HG03135 (cell line): ENCODE measurements around the gene B4GALT1.

Source experiments
- ATAC-seq: cut with Tn5 transposase; IDR thresholded peaks from one replicate; pipeline ENCODE4 v1.9.1; 2021; ENCODE audit warnings: mild to moderate bottlenecking, moderate library complexity; ENCODE audit not compliant: unreplicated experiment

Gene B4GALT1

GRCh38 chr9:33167084-33167971, at the start of gene B4GALT1:
B4GALT1 (minus strand) TSS chr9:33167336; CDS start chr9:33167169, 167 bp downstream.
- peak; percentile 47 for ATAC-seq

- ATAC-seq: no peak
Observed at GRCh38 chr9:33211695-33212393, 44.7 kb upstream of the B4GALT1 start.

DNA sequence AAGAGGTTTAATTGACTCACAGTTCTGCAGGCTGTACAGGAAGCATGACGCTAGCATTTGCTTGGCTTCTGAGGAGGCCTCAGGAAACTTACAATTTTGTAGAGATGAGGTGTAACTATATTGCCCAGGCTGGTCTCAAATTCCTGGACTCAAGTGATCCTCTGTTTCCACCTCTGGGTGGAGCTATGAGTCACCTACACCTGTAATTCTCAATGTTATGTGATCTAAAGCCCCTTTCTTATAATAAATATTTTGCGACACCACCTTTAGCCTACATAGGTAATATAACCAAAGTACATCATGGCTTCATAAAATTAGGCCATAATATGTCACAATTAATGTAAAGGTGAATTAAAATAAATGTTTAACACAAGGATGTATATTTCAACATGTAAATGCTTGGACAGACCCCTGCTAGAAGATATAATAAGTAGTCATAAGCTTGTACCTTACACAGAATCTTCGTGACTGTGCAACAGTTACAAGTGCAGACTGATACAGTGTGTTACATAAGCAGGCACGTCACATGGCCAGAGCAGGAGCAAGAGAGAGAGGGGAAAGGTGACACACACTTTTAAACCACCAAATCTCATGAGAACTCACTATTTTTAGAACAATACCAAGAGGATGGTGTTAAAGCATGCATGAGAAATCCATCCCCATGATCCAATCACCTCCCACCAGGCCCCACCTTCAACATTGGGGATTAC, 43.0 kb upstream of the B4GALT1 start:
- ATAC-seq: no peak

- no peak for ATAC-seq
Observed at GRCh38 chr9:33209394-33209793, 42.3 kb upstream of the B4GALT1 start.

GRCh38 chr9:33202552-33203201, 35.5 kb upstream of the B4GALT1 start:
- peak; percentile 98 for ATAC-seq

GRCh38 chr9:33202018-33202417, 34.9 kb upstream of the B4GALT1 start:
- ATAC-seq: peak; percentile 40

DNA sequence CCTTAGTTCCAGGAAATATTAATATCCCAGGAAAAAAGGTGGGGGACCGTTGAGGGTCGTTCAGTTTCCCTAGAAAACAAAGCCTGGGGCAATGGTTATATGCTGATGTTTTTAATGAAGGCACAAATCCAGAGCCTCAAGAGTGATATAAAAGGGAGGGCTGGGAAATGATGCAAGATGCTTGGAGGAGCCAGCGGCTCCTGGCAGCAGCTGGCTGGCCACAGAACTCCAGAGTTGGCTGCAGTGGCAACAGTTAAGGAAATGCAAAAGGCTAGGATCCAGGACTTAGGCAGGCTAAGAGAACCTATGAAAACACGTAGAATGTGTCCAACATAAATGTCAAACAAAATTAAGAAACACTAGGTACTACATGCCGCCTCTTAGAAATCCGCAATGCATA, 31.0 kb upstream of the B4GALT1 start:
- no peak for ATAC-seq

DNA sequence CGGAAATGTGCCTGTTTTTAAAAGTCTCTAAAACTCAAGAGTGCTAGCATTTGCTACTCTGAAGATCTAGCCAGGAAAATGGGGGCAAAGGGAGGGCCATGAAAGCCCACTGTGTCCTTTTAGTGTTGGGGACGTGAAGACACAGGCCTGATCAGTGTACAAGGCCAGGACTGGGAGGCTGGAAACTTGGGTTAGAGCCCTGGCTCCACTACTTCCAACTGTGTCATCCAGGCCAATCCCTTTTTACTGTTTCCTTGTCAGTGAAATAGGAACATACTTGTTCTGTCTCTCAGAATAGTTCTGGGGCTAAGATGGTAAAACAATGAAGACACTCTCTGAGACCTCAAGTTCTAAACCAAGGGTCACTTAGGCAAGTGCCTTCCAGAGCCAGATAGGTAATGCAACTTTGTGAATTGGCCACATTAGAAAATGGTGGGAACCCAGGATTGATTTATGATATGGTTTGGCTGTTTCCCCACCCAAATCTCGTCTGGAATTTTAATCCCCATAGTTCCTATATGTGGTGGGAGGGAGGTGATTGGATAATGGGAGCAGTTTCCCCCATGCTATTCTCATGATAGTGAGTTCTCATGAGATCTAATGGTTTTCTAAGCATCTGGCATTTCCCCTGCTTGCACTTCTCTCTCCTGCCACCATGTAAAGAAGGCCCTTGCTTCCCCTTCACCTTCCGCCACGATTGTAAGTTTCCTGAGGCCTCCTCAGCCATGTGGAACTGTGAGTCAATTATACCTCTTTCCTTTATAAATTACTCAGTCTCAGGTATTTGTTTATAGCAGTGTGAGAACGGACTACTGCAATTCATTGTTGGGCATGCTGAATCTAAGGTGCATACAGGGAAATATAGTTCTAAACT, 30.4 kb upstream of the B4GALT1 start:
- no peak for ATAC-seq

DNA sequence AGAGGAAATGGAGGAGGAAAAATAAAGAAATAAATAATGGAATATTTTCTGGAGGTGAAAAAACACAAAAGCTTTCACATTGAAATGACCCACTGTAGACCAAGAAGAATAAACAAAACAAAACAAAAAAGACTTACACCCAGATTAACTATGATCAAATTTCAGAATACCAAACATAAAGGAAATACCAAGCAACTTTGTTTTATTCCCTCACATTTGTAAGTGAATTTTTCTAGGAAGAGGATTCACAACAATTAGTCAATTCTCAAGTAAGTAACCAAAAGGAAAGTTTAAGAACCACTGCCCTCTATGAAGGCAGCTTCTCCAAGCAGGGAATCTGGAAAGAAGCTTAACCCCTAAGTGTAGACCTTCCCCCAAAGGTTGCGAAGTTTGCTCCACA, 29.6 kb upstream of the B4GALT1 start:
- ATAC-seq: no peak

DNA sequence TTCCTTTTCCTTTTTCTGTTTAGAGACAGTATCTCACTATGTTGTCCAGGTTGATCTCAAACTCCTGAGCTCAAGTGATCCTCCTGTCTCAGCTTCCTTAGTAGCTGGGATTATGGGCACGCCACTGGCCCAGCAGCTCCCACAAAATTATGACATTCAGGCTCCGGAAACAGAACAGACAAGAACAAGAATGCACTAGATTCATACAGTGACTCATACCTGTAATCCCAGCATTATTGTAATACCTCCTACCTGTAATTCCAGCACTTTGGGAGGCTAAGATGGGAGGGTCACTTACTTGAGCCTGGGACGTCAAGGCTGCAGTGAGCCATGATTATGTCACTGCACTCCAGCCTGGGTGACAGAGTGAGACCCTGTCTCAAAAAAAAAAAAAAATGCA, 26.7 kb upstream of the B4GALT1 start:
- no peak for ATAC-seq

DNA sequence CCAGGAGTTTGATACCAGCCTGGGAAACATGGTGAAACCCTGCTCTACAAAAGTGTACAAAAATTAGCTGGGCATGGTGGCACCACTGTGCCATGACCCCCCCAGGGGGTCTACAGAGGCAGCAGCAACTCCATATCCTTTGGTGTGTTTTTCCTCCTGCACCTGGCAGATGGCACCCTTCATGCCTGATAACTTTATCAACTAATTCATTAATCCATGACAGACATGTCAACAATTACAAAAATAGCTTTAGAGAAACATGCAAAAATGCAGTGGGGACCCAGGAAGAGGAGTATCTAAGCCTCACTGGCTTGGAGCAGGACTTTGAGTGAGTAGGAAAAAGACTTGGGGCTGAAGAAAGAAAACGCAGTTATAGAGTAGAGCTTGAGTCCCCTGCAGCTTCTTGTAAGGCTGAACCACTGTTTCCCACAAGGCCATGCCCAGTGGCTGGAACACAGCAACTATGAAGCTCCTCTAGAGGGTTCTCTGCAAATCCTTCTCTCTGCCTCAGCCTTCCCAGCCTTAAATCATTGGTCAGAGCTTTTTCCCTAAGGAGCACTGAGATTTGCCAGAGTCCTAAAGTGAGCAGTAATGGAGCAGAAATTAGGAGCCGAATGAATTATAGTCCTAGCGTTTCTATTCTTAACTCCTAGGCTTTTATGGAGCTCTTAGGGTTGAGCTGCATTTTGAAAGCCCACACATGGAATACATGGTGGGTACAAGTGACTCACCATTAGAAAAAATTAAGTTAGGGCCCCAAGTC, 25.5 kb upstream of the B4GALT1 start:
- ATAC-seq: no peak

DNA sequence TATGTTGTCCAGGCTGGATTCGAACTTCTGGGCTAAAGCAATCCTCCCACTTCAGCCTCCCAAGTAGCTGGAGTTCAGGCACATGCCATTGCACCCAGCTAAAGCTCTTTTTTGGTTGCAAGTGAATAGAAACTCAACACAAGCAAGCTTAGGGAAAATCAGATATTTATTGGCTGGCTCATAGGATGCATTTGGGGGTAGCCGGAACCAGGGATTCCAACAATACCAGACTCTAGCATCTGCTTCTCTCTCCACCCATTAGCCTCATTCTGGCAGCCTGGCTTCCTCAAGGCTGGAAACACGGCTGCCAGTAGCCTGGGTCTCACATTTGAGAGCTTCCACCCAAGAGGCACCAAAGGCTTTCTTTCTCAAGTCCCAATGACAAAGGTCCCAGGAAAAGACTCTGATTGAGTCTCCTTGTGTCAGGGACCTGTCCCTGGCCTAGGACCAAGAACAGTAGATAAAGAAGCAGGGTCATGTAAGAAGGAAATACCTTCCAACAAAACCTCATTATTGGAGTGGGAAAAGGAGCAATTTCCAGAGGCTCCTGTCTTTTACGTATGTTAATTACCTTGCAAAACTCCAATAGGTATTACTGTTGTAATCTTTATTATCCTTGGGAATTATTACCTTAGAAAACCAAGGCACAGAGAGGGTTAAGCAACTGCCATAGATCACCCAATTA, 23.0 kb upstream of the B4GALT1 start:
- ATAC-seq: no peak

DNA sequence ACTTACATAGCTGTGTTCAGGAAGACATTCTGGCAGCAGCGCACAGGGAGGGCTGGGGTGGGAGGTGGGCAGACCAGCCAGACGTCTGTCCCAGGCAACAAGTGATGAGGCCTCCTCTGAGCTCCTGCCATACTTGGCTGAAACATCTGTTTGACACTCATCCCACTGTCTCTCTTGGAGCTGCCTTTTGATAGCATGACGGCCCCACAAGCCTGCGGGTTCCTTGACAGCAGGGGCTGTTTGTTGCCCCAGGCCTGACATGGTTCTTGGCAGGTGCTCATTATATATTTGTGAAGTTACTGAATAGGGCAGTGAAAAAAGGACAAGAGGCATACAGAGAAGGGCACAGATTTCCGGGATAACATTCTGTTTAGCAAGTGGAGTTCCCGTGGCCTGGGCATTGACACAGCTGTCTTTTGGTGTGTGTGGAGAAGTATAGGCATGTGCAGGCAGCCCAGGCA, 22.2 kb upstream of the B4GALT1 start:
- no peak for ATAC-seq

DNA sequence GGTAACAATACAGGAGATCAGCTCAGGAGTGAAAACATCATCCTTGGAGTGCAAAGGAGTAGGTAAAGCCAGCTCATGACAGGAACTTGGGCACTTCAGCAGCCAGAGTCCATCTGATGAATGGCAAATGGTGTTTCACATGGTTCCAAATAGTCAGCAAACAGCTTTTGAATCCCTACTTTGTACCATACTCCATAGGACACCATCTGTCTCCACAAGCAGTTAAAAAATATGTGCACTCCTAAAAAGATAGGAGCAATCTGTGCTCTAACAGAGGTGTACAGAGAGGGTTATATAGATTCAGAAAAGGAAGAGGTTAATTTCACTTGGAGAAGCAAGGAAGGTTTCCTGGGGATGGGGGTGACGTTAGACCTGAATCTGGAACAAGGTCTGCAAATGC, 21.6 kb upstream of the B4GALT1 start:
- ATAC-seq: no peak

- ATAC-seq: no peak
Observed at GRCh38 chr9:33187519-33188218, 20.5 kb upstream of the B4GALT1 start.

DNA sequence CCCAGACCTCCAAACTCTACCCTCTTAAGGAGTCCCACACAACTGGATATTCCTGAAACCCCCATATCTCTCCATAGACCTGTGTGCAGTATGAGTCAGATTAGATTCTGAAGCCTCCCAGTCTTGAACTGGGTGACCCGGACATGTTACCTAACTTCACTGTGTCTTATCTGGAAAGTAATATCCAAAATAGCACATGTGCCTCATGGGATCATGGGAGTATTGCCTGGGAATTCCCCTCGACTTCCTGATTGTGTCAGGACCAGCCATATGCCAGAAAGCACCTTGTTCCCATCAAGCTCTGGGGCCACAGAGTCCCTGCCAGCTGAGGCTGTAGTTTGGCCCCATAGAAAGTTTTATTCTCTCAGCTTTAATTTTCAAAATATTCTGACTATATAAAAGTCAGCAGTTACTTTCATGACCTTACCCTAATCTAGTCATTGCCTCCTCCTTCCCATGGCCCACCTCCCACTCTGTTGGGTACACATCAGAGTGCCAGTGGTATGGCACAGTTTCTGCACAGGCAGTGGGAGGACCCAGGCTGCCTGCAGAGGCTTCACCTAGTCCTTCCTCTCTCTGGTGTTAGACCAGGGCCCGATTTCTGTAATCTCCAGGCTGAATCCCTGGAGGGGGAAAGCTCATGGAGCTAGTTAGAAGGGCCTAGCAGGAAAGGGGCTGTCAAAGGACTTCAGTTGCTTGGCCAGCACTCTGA, 19.5 kb upstream of the B4GALT1 start:
- ATAC-seq: no peak

- no peak for ATAC-seq
Observed at GRCh38 chr9:33185858-33186257, 18.7 kb upstream of the B4GALT1 start.
